Neural progenitor cell (in vitro differentiated cells): ENCODE results near the gene SPIN1. TPM values are rescaled to one million over a fixed set of nuclear protein-coding genes. Genes with fewer than 3 reads are reported as not detected.

ENCODE experiments used
- total RNA-seq: library from RNA; depleted of rRNA; stranded (reverse); fragments of >200 nt; gene quantifications from 2 replicates; pipeline ENCODE4 v1.2.3, GENCODE V29; 2015; ENCODE audit warnings: low replicate concordance

SPIN1 gene
- total RNA-seq, 1 donor from 2014 or later = 101 TPM

Other genes starting within 250 kb of the SPIN1 start
- gene SPATA31C2, start 250.0 kb upstream of the SPIN1 start, total RNA-seq = 0.03 TPM in 1 of 2 replicates, not detected in the other
- gene NXNL2, start 146.7 kb downstream of the SPIN1 start, total RNA-seq = 0.32 and 0.74 TPM in 2 replicates